Neural crest cell (in vitro differentiated cells): ENCODE data around the gene NUDC. TPM values are rescaled to one million over a fixed set of nuclear protein-coding genes. Genes with fewer than 3 reads are reported as not detected.

Experiments
- DNase-seq: peaks from one replicate; pipeline ENCODE4 v3.0.0; 2021; ENCODE audit warnings: low read depth, mixed read lengths, low spot score
- H3K27ac Mint-ChIP-seq: one replicate; pipeline ENCODE4 v1.8.0; 2021; ENCODE audit warnings: mild to moderate bottlenecking, mixed read lengths; ENCODE audit not compliant: unreplicated experiment
- H3K27me3 Mint-ChIP-seq: 2 replicates; pipeline ENCODE4 v1.8.0; 2021; ENCODE audit warnings: low read depth, mild to moderate bottlenecking, mixed read lengths
- H3K36me3 Mint-ChIP-seq: 2 replicates; pipeline ENCODE4 v1.8.0; 2021; ENCODE audit warnings: low read depth, mild to moderate bottlenecking, mixed read lengths
- H3K4me1 Mint-ChIP-seq: 2 replicates; pipeline ENCODE4 v1.8.0; 2021; ENCODE audit warnings: mixed read lengths
- H3K4me3 Mint-ChIP-seq: one replicate; pipeline ENCODE4 v1.8.0; 2021; ENCODE audit warnings: mild to moderate bottlenecking, mixed read lengths
- H3K9me3 Mint-ChIP-seq: 2 replicates; pipeline ENCODE4 v1.8.0; 2021; ENCODE audit warnings: mixed read lengths
- total RNA-seq: library from RNA; stranded (reverse); gene quantifications from 2 replicates; pipeline ENCODE4 v1.2.1, GENCODE V29; 2021
- TF ChIP-seq, protein P1 (sequence below): fragments of 200-600 bp; sonication (generic); conservative IDR thresholded peaks from 2 replicates; pipeline ENCODE4 v1.5.0; 2021; ENCODE audit warnings: antibody characterized with exemption, mild to moderate bottlenecking

Gene NUDC
- total RNA-seq, 1 donor from 2014 or later, result 96.1 TPM

DNA sequence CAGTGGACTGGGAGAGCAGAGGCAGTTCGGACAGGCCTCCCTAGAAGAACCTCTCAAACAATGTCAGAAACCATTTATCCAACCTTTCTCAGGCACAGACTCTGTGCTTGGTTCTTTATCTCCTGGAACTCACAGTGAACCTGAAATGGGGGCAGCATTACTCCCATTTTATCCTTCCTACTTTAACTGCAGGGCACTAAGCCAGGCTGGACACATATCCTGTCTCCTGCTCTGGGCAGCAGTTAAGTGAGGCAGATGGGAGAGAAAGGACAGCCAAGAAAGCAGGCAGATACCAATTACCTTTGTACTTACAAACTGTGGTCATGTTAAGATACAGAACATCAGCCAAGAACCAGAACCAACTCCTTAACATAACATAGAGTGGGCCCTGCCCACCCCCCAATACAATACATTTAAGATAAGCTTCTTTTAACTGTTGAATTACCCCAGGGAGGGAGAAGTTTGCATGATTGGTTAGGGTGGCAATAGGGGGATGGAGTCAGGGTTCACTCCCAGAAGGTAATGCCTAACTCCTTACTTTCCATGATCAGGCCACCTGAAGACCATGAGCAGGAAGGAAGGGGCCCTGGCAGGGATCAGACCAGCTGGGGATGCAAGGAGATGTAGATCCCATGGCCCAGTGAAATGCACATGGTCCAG lies 27.9 kb downstream of the NUDC start:
- Mint-ChIP-seq H3K36me3 (peaks cover 9% of the 10 kb centered on the region), H3K27me3 (peaks cover 7% of the 10 kb centered on the region), H3K27ac (no peak overlapping the region), H3K9me3 (no peaks in the 10 kb centered on the region), H3K4me1 (no peaks in the 10 kb centered on the region), H3K4me3 (no peak overlapping the region)
- TF ChIP-seq, protein P1, sequence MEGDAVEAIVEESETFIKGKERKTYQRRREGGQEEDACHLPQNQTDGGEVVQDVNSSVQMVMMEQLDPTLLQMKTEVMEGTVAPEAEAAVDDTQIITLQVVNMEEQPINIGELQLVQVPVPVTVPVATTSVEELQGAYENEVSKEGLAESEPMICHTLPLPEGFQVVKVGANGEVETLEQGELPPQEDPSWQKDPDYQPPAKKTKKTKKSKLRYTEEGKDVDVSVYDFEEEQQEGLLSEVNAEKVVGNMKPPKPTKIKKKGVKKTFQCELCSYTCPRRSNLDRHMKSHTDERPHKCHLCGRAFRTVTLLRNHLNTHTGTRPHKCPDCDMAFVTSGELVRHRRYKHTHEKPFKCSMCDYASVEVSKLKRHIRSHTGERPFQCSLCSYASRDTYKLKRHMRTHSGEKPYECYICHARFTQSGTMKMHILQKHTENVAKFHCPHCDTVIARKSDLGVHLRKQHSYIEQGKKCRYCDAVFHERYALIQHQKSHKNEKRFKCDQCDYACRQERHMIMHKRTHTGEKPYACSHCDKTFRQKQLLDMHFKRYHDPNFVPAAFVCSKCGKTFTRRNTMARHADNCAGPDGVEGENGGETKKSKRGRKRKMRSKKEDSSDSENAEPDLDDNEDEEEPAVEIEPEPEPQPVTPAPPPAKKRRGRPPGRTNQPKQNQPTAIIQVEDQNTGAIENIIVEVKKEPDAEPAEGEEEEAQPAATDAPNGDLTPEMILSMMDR, result no peak
- no peak for DNase-seq

DNA sequence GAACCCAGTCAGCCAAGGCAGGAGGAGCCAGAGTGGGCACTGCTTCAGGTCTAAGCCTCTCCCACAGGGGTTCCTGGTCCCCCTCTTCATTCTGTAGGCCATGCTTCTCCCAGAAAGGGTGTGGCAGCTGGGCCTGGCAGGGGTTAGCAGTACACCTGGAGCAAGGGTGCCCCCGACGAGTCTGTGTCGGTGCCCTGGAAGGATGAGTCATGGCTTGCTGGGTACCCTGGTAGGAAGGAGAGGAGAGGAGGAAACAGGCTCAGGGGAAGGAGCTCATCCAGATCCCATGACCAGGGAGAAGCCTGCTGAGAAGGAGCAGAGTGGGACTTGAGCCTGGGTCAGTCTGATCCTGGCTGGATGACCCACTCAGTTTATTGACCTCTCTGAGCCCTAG lies 28.4 kb downstream of the NUDC start:
- no peak overlapping the region for H3K4me3 Mint-ChIP-seq
- H3K27ac Mint-ChIP-seq, result no peak overlapping the region
- TF ChIP-seq, protein P1, result no peak
- H3K36me3 Mint-ChIP-seq, result peaks cover 9% of the 10 kb centered on the region
- peaks cover 7% of the 10 kb centered on the region for H3K27me3 Mint-ChIP-seq
- no peak for DNase-seq
- no peaks in the 10 kb centered on the region for H3K9me3 Mint-ChIP-seq
- H3K4me1 Mint-ChIP-seq, result no peaks in the 10 kb centered on the region

GRCh38 chr1:26950602-26951001 lies 29.1 kb downstream of the NUDC start:
- no peaks in the 10 kb centered on the region for H3K9me3 Mint-ChIP-seq
- peak overlapping the region; percentile 14 for H3K4me3 Mint-ChIP-seq
- no peak overlapping the region for H3K27ac Mint-ChIP-seq
- H3K27me3 Mint-ChIP-seq, result peaks cover 14% of the 10 kb centered on the region
- H3K36me3 Mint-ChIP-seq, result peaks cover 2% of the 10 kb centered on the region
- no peak for DNase-seq
- TF ChIP-seq, protein P1, result no peak
- H3K4me1 Mint-ChIP-seq, result no peaks in the 10 kb centered on the region

DNA sequence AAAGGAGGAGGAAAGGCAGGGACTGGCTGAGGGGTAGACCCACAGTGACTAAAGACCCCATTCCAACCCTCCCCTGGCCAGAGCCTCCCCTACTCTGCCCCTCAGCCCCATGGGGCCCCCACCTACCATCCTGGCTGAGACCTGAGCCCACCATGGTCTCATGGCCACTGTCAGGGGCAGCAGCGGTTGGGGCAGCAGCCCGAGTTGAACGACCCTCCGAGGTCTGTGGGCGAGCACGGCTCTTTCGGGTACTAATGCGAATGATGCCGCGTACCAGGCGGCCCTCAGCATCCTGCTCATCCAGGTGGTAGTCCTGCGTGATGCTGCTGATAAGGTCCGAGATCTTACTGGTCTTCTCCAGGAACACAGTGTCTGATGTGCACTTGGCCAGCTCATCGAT lies 29.7 kb downstream of the NUDC start:
- H3K27me3 Mint-ChIP-seq, result peaks cover 20% of the 10 kb centered on the region
- H3K4me3 Mint-ChIP-seq, result no peak overlapping the region
- H3K4me1 Mint-ChIP-seq, result no peaks in the 10 kb centered on the region
- DNase-seq, result no peak
- no peaks in the 10 kb centered on the region for H3K9me3 Mint-ChIP-seq
- no peak overlapping the region for H3K27ac Mint-ChIP-seq
- no peaks in the 10 kb centered on the region for H3K36me3 Mint-ChIP-seq
- TF ChIP-seq, protein P1, result no peak

- H3K4me3 Mint-ChIP-seq, result no peak overlapping the region
- no peak overlapping the region for H3K27ac Mint-ChIP-seq
- H3K27me3 Mint-ChIP-seq, result peaks cover 27% of the 10 kb centered on the region
- H3K4me1 Mint-ChIP-seq, result no peaks in the 10 kb centered on the region
- TF ChIP-seq, protein P1, result no peak
- no peaks in the 10 kb centered on the region for H3K36me3 Mint-ChIP-seq
- H3K9me3 Mint-ChIP-seq, result no peaks in the 10 kb centered on the region
- no peak for DNase-seq
Measured at GRCh38 chr1:26951821-26952497, 30.4 kb downstream of the NUDC start.
